KOPT-K1 (cell line): Measurements from ENCODE around the gene NRG2.

Source experiments
- H3K27ac ChIP-seq: fragments of 200-600 bp; sonication (generic); 2 replicates; pipeline ENCODE4 v1.5.1; 2016; ENCODE audit warnings: antibody characterized with exemption, mild to moderate bottlenecking, low read depth, low read length; ENCODE audit not compliant: poor library complexity, severe bottlenecking
- H3K36me3 ChIP-seq: fragments of 200-600 bp; sonication (generic); 2 replicates; pipeline ENCODE4 v1.5.1; 2017; ENCODE audit warnings: antibody characterized with exemption, mild to moderate bottlenecking, low read length, moderate library complexity; ENCODE audit not compliant: insufficient read depth
- H3K9me3 ChIP-seq: fragments of 200-600 bp; sonication (generic); 2 replicates; pipeline ENCODE4 v1.5.1; 2017; ENCODE audit warnings: antibody characterized with exemption, low read length, mild to moderate bottlenecking; ENCODE audit not compliant: insufficient read depth, poor library complexity, severe bottlenecking

Gene NRG2

GRCh38 chr5:139847091-139847490 is 196.0 kb downstream of the NRG2 start:
- H3K36me3 ChIP-seq = no peaks in the 10 kb centered on the region
- no peaks in the 10 kb centered on the region for H3K9me3 ChIP-seq
- H3K27ac ChIP-seq = no peak overlapping the region

GRCh38 chr5:139845846-139846681 is 197.0 kb downstream of the NRG2 start:
- H3K36me3 ChIP-seq = no peaks in the 10 kb centered on the region
- H3K27ac ChIP-seq = no peak overlapping the region
- no peaks in the 10 kb centered on the region for H3K9me3 ChIP-seq

GRCh38 chr5:139844472-139845145 is 198.5 kb downstream of the NRG2 start:
- Histone ChIP-seq H3K36me3 (no peaks in the 10 kb centered on the region), H3K27ac (no peak overlapping the region), H3K9me3 (no peaks in the 10 kb centered on the region)

- no peaks in the 10 kb centered on the region for H3K36me3 ChIP-seq
- H3K27ac ChIP-seq = no peak overlapping the region
- no peaks in the 10 kb centered on the region for H3K9me3 ChIP-seq
These were observed 199.1 kb downstream of the NRG2 start for GRCh38 chr5:139843991-139844390.

- Histone ChIP-seq H3K36me3 (no peaks in the 10 kb centered on the region), H3K9me3 (no peaks in the 10 kb centered on the region), H3K27ac (no peak overlapping the region)
These were observed 200.8 kb downstream of the NRG2 start for GRCh38 chr5:139842321-139842720.

- Histone ChIP-seq H3K27ac (no peak overlapping the region), H3K9me3 (no peaks in the 10 kb centered on the region)
These were observed 201.6 kb downstream of the NRG2 start for GRCh38 chr5:139841549-139841948.

GRCh38 chr5:139839918-139840317 is 203.2 kb downstream of the NRG2 start:
- no peaks in the 10 kb centered on the region for H3K36me3 ChIP-seq

More at GRCh38 chr5:139841549-139841948, 201.6 kb downstream of the NRG2 start:
- no peaks in the 10 kb centered on the region for H3K36me3 ChIP-seq

GRCh38 chr5:139839232-139839815 is 203.8 kb downstream of the NRG2 start:
- Histone ChIP-seq H3K27ac (no peak overlapping the region), H3K9me3 (no peaks in the 10 kb centered on the region), H3K36me3 (no peaks in the 10 kb centered on the region)

More at GRCh38 chr5:139839918-139840317, 203.2 kb downstream of the NRG2 start:
- Histone ChIP-seq H3K9me3 (no peaks in the 10 kb centered on the region), H3K27ac (no peak overlapping the region)

GRCh38 chr5:139838381-139839197 is 204.5 kb downstream of the NRG2 start:
- Histone ChIP-seq H3K27ac (no peak overlapping the region), H3K36me3 (no peaks in the 10 kb centered on the region), H3K9me3 (no peaks in the 10 kb centered on the region)

GRCh38 chr5:139837711-139838380 is 205.3 kb downstream of the NRG2 start:
- Histone ChIP-seq H3K27ac (no peak overlapping the region), H3K36me3 (no peaks in the 10 kb centered on the region)

GRCh38 chr5:139836469-139837208 is 206.5 kb downstream of the NRG2 start:
- Histone ChIP-seq H3K36me3 (no peaks in the 10 kb centered on the region), H3K9me3 (no peaks in the 10 kb centered on the region), H3K27ac (no peak overlapping the region)

More at GRCh38 chr5:139837711-139838380, 205.3 kb downstream of the NRG2 start:
- H3K9me3 ChIP-seq = no peaks in the 10 kb centered on the region

GRCh38 chr5:139835656-139836055 is 207.4 kb downstream of the NRG2 start:
- no peaks in the 10 kb centered on the region for H3K9me3 ChIP-seq
- no peak overlapping the region for H3K27ac ChIP-seq
- no peaks in the 10 kb centered on the region for H3K36me3 ChIP-seq

- H3K36me3 ChIP-seq = no peaks in the 10 kb centered on the region
- no peak overlapping the region for H3K27ac ChIP-seq
- H3K9me3 ChIP-seq = no peaks in the 10 kb centered on the region
These were observed 209.6 kb downstream of the NRG2 start for GRCh38 chr5:139833525-139833924.

- Histone ChIP-seq H3K9me3 (no peaks in the 10 kb centered on the region), H3K36me3 (no peaks in the 10 kb centered on the region), H3K27ac (no peak overlapping the region)
These were observed 211.5 kb downstream of the NRG2 start for GRCh38 chr5:139831624-139832023.
